ENCODE measurements around the gene RAB40AL. TPM values are rescaled to one million over a fixed set of nuclear protein-coding genes. Genes with fewer than 3 reads are reported as not detected.

Gene RAB40AL
- total RNA-seq, 5 donors from 2014 or later (not counting 1 experiment from before 2014, with no cell fraction given), result 0.26 to 0.82 (median 0.39) TPM; not detected in 1

DNA sequence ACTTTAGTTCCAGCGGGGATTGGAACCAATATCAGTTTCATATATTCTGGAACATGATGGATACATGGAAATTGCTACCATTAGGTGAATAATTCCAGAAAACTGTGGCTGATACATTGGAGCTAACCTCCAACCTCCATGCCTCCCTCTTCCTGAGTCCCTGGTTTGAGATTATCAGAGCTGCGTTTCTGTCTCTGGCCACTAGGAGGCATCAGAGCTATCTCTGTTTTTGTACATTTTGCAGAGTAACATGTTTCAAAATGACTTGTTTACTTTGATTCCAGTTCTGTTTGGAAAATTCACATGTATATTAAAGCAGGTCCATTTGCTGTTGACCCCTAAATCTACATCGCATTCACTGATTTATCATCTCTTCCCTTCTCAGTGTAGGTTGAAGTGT, 2.4 kb upstream of the RAB40AL start:
- peaks cover 0 to 3% of the 10 kb centered on the region in 2 donors for H3K36me3 ChIP-seq (ENCODE audit: control insufficient read depth in 2 of 2, extremely low read depth in 1 of 2, insufficient read depth in 1 of 2, low read length in 1 of 2)
- ATAC-seq (replicated peaks in 1 of 4), result no peak
- no peak overlapping the region for H3K4me3 Mint-ChIP-seq
- no CpG with 5 or more reads among the region's 3 CpGs for WGBS (ENCODE audit: insufficient coverage)
- H3K36me3 Mint-ChIP-seq, result no peaks in the 10 kb centered on the region
- H3K4me1 ChIP-seq (ENCODE audit: control insufficient read depth in 1 of 2, extremely low read depth in 1 of 2, insufficient read depth in 2 of 2, low read length in 2 of 2), result no peaks in the 10 kb centered on the region
- no peak overlapping the region for H3K4me3 ChIP-seq (ENCODE audit: control insufficient read depth in 1 of 2, extremely low read depth in 1 of 2, low read length in 1 of 2)
- CTCF ChIA-PET, result interaction anchor here (0.5 to 1.4 kb wide), 5 partner anchors 13 to 763 kb away, joined by 3 to 11 read pairs (median 4); no protein-coding TSS in a partner anchor
- POLR2A ChIA-PET, result no interaction called here
- H3K4me1 Mint-ChIP-seq, result no peaks in the 10 kb centered on the region
- H3K27me3 ChIP-seq (replicated peaks in 1 of 2; ENCODE audit: control insufficient read depth in 2 of 2, extremely low read depth in 1 of 2, insufficient read depth in 2 of 2, low read length in 1 of 2), result no peaks in the 10 kb centered on the region
- no peaks in the 10 kb centered on the region for H3K9me3 Mint-ChIP-seq
- no peaks in the 10 kb centered on the region for H3K9me3 ChIP-seq
- H3K27ac Mint-ChIP-seq, result no peak overlapping the region
- DNase-seq, result peak in 15 of 35 experiments; percentile 0 to 43 (median 10)
- H3K27ac ChIP-seq (ENCODE audit: low read length), result no peak overlapping the region
- peaks cover 0 to 10% of the 10 kb centered on the region in 2 donors for H3K27me3 Mint-ChIP-seq

DNA sequence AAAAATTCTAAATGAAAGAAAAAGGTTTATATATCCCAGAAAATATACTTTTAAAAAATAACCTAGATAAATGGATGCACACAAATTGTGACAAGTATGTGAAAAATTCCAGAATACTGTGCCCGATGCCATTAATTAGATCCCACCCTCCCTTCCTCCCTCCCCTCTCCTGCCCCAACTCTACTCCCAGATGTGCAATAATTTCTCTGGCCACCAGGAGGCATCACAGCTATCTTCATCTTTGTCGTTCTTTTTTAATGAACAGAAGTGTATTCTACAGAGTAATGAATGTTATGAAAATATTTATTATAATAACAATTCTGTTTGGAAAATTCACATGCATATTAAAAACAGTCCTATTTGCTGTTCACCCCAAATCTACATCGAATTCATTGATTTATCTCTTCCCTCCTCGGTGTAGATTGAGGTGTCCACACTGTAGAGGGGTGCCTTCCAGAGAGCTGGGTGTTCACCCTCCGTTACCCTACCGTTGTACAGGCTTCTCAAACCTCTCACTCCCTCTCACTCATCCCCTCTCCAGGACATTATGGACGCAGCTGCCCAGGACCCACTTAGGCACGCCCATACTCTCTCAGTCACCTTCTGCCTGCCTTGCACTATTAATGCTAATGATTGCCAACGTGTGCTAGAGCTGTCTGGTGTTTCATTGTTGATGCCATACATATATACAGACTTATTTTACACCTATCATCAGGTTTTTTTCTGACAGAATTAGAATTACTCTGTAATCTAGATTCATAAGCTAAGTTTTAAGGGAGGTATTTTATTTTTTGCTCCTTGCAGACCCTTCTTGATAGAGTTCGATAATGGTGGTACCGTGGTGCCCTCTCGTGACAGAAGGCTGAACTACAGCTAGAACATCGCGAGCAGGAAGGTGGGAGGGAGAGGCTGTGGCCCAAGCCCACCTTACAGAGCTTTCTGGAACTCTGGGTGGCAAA, 14.1 kb downstream of the RAB40AL start:
- ChIA-PET CTCF (interaction anchor here (0.5 to 2.1 kb wide), 25 partner anchors 9 to 1584 kb away, joined by 3 to 11 read pairs (median 3); no protein-coding TSS in a partner anchor), POLR2A (interaction anchor here (0.5 to 0.7 kb wide), 2 partner anchors 10 to 1397 kb away, joined by 3 to 13 read pairs; no protein-coding TSS in a partner anchor)
- H3K27ac ChIP-seq (ENCODE audit: low read length), result no peak overlapping the region
- Mint-ChIP-seq H3K9me3 (no peaks in the 10 kb centered on the region), H3K36me3 (no peaks in the 10 kb centered on the region), H3K27me3 (peaks cover 3 to 7% of the 10 kb centered on the region in 2 donors), H3K4me1 (peaks cover 6 to 7% (median 6%) of the 10 kb centered on the region in 3 donors), H3K4me3 (peak overlapping the region; percentile 49 to 75 (median 69)), H3K27ac (no peak overlapping the region)
- peaks cover 0 to 2% of the 10 kb centered on the region in 2 experiments for H3K4me1 ChIP-seq (ENCODE audit: control insufficient read depth in 1 of 2, extremely low read depth in 1 of 2, insufficient read depth in 2 of 2, low read length in 2 of 2)
- H3K9me3 ChIP-seq, result no peaks in the 10 kb centered on the region
- no peaks in the 10 kb centered on the region for H3K27me3 ChIP-seq (replicated peaks in 1 of 2; ENCODE audit: control insufficient read depth in 2 of 2, extremely low read depth in 1 of 2, insufficient read depth in 2 of 2, low read length in 1 of 2)
- peak in 33 of 35 experiments; percentile 4 to 69 (median 36) for DNase-seq
- WGBS (ENCODE audit: insufficient coverage), result 0% methylated on average over 1 of the region's 14 CpGs
- no peaks in the 10 kb centered on the region for H3K36me3 ChIP-seq (ENCODE audit: control insufficient read depth in 2 of 2, extremely low read depth in 1 of 2, insufficient read depth in 1 of 2, low read length in 1 of 2)
- peak overlapping the region; percentile 32 to 37 for H3K4me3 ChIP-seq (ENCODE audit: control insufficient read depth in 1 of 2, extremely low read depth in 1 of 2, low read length in 1 of 2)
- peak; percentile 61 to 79 (median 73) for ATAC-seq (replicated peaks in 1 of 4)

DNA sequence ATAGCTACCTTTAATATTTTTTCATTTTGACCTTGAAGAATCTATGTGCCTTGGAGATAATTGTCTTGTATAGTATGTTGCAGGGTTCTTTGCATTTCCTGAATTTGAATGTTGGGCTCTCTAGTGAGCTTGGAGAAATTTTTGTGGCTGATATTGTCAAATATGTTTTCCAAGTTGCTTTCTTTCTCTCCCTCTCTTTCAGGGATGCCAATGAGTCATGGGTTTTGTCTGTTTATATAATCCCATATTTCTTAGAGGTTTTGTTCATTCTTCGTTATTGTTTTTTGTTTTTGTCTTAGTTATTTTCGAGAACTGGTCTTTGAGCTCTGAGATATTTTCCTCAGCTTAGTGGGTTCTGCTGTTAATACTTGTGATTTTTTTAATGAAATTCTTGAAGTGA, 20.7 kb downstream of the RAB40AL start:
- Mint-ChIP-seq H3K4me3 (no peak overlapping the region), H3K9me3 (no peaks in the 10 kb centered on the region), H3K4me1 (no peaks in the 10 kb centered on the region), H3K27me3 (peaks cover 3 to 27% of the 10 kb centered on the region in 2 donors), H3K36me3 (no peaks in the 10 kb centered on the region), H3K27ac (no peak overlapping the region)
- Histone ChIP-seq H3K27me3 (replicated peaks in 1 of 2; ENCODE audit: control insufficient read depth in 2 of 2, extremely low read depth in 1 of 2, insufficient read depth in 2 of 2, low read length in 1 of 2) (no peaks in the 10 kb centered on the region), H3K4me1 (ENCODE audit: control insufficient read depth in 1 of 2, extremely low read depth in 1 of 2, insufficient read depth in 2 of 2, low read length in 2 of 2) (no peaks in the 10 kb centered on the region), H3K27ac (ENCODE audit: low read length) (no peak overlapping the region), H3K36me3 (ENCODE audit: control insufficient read depth in 2 of 2, extremely low read depth in 1 of 2, insufficient read depth in 1 of 2, low read length in 1 of 2) (no peaks in the 10 kb centered on the region), H3K9me3 (no peaks in the 10 kb centered on the region), H3K4me3 (ENCODE audit: control insufficient read depth in 1 of 2, extremely low read depth in 1 of 2, low read length in 1 of 2) (no peak overlapping the region)
- no CpG with 5 or more reads among the region's 2 CpGs for WGBS (ENCODE audit: insufficient coverage)
- ChIA-PET POLR2A (no interaction called here), CTCF (interaction anchor here in 1 of 2 donors (0.6 kb wide), 2 partner anchors 29 to 1350 kb away, joined by 3 read pairs; no protein-coding TSS in a partner anchor)
- no peak for ATAC-seq (replicated peaks in 1 of 4)
- no peak for DNase-seq

DNA sequence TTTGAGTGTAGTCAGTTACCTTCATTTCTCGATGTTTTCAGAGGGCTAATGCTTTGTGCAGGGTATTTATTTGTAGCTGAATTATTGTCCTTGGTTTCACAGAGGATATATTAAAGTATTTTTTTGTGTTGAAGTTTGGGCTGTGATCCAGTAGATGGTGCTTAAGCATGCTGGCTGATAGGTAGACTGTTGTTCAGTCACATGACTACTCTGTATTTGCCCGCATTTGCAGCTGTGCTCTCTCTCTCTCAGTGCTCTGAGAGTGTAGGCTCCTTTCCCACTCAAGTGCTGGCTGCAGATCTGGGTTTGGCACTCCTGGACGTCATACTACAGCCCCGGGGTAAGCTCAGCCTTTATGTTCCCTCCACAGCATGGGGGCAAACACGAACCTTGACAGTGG, 21.7 kb downstream of the RAB40AL start:
- H3K4me1 ChIP-seq (ENCODE audit: control insufficient read depth in 1 of 2, extremely low read depth in 1 of 2, insufficient read depth in 2 of 2, low read length in 2 of 2), result no peaks in the 10 kb centered on the region
- Mint-ChIP-seq H3K27me3 (peaks cover 3 to 26% of the 10 kb centered on the region in 2 donors), H3K27ac (no peak overlapping the region), H3K4me1 (no peaks in the 10 kb centered on the region), H3K9me3 (no peaks in the 10 kb centered on the region), H3K4me3 (no peak overlapping the region), H3K36me3 (no peaks in the 10 kb centered on the region)
- no peak overlapping the region for H3K4me3 ChIP-seq (ENCODE audit: control insufficient read depth in 1 of 2, extremely low read depth in 1 of 2, low read length in 1 of 2)
- no peaks in the 10 kb centered on the region for H3K9me3 ChIP-seq
- ChIA-PET POLR2A (no interaction called here), CTCF (no interaction called here)
- no peak overlapping the region for H3K27ac ChIP-seq (ENCODE audit: low read length)
- no peaks in the 10 kb centered on the region for H3K27me3 ChIP-seq (replicated peaks in 1 of 2; ENCODE audit: control insufficient read depth in 2 of 2, extremely low read depth in 1 of 2, insufficient read depth in 2 of 2, low read length in 1 of 2)
- ATAC-seq (replicated peaks in 1 of 4) (no peak), DNase-seq (no peak)
- no peaks in the 10 kb centered on the region for H3K36me3 ChIP-seq (ENCODE audit: control insufficient read depth in 2 of 2, extremely low read depth in 1 of 2, insufficient read depth in 1 of 2, low read length in 1 of 2)
- 87% methylated on average over 4 of the region's 5 CpGs for WGBS (ENCODE audit: insufficient coverage)

DNA sequence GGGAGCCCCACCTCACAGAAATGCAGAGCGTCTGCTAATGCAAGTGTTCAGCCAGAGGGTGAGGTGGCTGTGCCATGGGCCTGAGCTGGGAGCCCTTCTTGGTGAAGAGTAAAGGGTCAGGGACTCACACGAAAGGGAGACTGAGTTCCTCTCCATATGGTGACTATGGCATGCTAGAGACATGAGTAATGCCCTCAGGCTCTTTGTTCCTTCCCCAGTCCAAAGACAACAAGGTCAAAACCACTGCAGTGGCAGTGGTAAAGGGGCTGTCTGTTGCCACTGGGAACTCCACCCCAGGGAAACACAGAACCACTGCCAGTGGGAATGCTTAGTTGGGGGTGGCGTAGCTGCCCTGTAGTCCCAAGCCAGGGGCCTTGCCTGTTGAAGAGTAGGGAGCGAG, 22.4 kb downstream of the RAB40AL start:
- no peaks in the 10 kb centered on the region for H3K4me1 Mint-ChIP-seq
- H3K4me3 Mint-ChIP-seq, result no peak overlapping the region
- no peaks in the 10 kb centered on the region for H3K4me1 ChIP-seq (ENCODE audit: control insufficient read depth in 1 of 2, extremely low read depth in 1 of 2, insufficient read depth in 2 of 2, low read length in 2 of 2)
- H3K4me3 ChIP-seq (ENCODE audit: control insufficient read depth in 1 of 2, extremely low read depth in 1 of 2, low read length in 1 of 2), result no peak overlapping the region
- ATAC-seq (replicated peaks in 1 of 4), result no peak
- no peak for DNase-seq
- no peak overlapping the region for H3K27ac ChIP-seq (ENCODE audit: low read length)
- CTCF ChIA-PET, result interaction anchor here in 1 of 2 donors (1.1 kb wide), 1 partner anchor 8 kb away, joined by 3 read pairs; no protein-coding TSS in a partner anchor
- H3K36me3 Mint-ChIP-seq, result no peaks in the 10 kb centered on the region
- H3K27me3 Mint-ChIP-seq, result peaks cover 0 to 26% of the 10 kb centered on the region in 2 donors
- no peaks in the 10 kb centered on the region for H3K9me3 ChIP-seq
- no peaks in the 10 kb centered on the region for H3K27me3 ChIP-seq (replicated peaks in 1 of 2; ENCODE audit: control insufficient read depth in 2 of 2, extremely low read depth in 1 of 2, insufficient read depth in 2 of 2, low read length in 1 of 2)
- POLR2A ChIA-PET, result no interaction called here
- H3K36me3 ChIP-seq (ENCODE audit: control insufficient read depth in 2 of 2, extremely low read depth in 1 of 2, insufficient read depth in 1 of 2, low read length in 1 of 2), result no peaks in the 10 kb centered on the region
- no peak overlapping the region for H3K27ac Mint-ChIP-seq
- H3K9me3 Mint-ChIP-seq, result no peaks in the 10 kb centered on the region
- no CpG with 5 or more reads among the region's 4 CpGs for WGBS (ENCODE audit: insufficient coverage)

DNA sequence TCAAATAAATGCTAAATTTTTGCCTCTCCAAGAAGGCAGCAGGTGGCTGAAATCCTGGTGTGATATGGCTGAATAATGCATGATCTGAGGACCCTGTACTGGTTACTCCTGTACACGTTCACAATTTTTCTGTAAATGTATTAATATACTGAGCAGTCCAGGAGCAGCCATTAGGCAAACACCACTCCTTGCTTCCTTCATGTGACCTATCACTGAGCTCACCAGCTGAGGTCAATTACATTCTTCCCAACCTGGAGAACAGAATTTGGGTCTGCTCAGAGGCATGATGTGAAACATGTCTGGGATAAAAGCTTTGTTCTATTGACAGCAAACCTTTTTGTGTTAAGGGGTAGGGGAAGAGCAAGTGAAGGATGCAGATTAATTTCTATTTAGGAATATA, 26.9 kb downstream of the RAB40AL start:
- H3K4me1 ChIP-seq (ENCODE audit: control insufficient read depth in 1 of 2, extremely low read depth in 1 of 2, insufficient read depth in 2 of 2, low read length in 2 of 2), result no peaks in the 10 kb centered on the region
- ChIA-PET CTCF (no interaction called here), POLR2A (no interaction called here)
- no peak overlapping the region for H3K27ac Mint-ChIP-seq
- no CpG with 5 or more reads among the region's 1 CpG for WGBS (ENCODE audit: insufficient coverage)
- no peaks in the 10 kb centered on the region for H3K36me3 Mint-ChIP-seq
- no peak overlapping the region for H3K4me3 ChIP-seq (ENCODE audit: control insufficient read depth in 1 of 2, extremely low read depth in 1 of 2, low read length in 1 of 2)
- peaks cover 2% of the 10 kb centered on the region for H3K9me3 ChIP-seq
- H3K27me3 ChIP-seq (replicated peaks in 1 of 2; ENCODE audit: control insufficient read depth in 2 of 2, extremely low read depth in 1 of 2, insufficient read depth in 2 of 2, low read length in 1 of 2), result no peaks in the 10 kb centered on the region
- ATAC-seq (replicated peaks in 1 of 4) (no peak), DNase-seq (no peak)
- no peaks in the 10 kb centered on the region for H3K4me1 Mint-ChIP-seq
- H3K27me3 Mint-ChIP-seq, result peaks cover 0 to 16% of the 10 kb centered on the region in 2 donors
- H3K36me3 ChIP-seq (ENCODE audit: control insufficient read depth in 2 of 2, extremely low read depth in 1 of 2, insufficient read depth in 1 of 2, low read length in 1 of 2), result no peaks in the 10 kb centered on the region
- H3K4me3 Mint-ChIP-seq, result no peak overlapping the region
- no peak overlapping the region for H3K27ac ChIP-seq (ENCODE audit: low read length)
- H3K9me3 Mint-ChIP-seq, result peaks cover 0 to 6% (median 0%) of the 10 kb centered on the region in 3 donors

Measured in T-cell (primary cell).